Body of pancreas (tissue), 4 donors: ENCODE results near the gene PCYOX1L. TPM values are rescaled to one million over a fixed set of nuclear protein-coding genes. Genes with fewer than 3 reads are reported as not detected.
A peak's percentile ranks its signal among the peaks of the same experiment; 100 is the strongest.
"Not testable (repeated sequence)": the region's sequence is repeated elsewhere in the genome, so short reads cannot be mapped to it uniquely, and the experiment has no call there.

Experiments
- ATAC-seq: fragments of 150-250 bp; one replicate; pipeline ENCODE4 v1.9.1; 2016
- DNase-seq, 4 donors: peaks; one replicate each; pipeline ENCODE4 v3.0.0-alpha.2; 2019
- H3K27ac ChIP-seq, 4 donors: fragments of 200-600 bp; sonication (generic); 1 replicate in 3 of 4; 2 replicates in 1 of 4; pipeline versions ENCODE4 v1.5.1 to v1.6.1; 2016 to 2019; ENCODE audit warnings: mild to moderate bottlenecking in 1 of 4, mixed read lengths in 1 of 4, moderate library complexity in 1 of 4
- H3K27me3 ChIP-seq, 2 donors: fragments of 200-600 bp; sonication (generic); one replicate each; pipeline ENCODE4 v1.6.0; 2016; ENCODE audit warnings: mild to moderate bottlenecking in 1 of 2
- H3K36me3 ChIP-seq, 2 donors: fragments of 200-600 bp; sonication (generic); replicated peaks in 1 of 2; 2 replicates each; pipeline ENCODE4 v1.5.1; 2016; ENCODE audit warnings: low read depth in 2 of 2; ENCODE audit not compliant: insufficient read depth in 1 of 2
- H3K4me1 ChIP-seq: fragments of 200-600 bp; sonication (generic); one replicate; pipeline ENCODE4 v1.6.0; 2016
- H3K4me3 ChIP-seq, 2 donors: fragments of 200-600 bp; sonication (generic); 1 replicate in 1 of 2; 2 replicates in 1 of 2; pipeline ENCODE4 v1.5.1; 2016 to 2019
- H3K9me3 ChIP-seq, 3 donors: fragments of 200-600 bp; sonication (generic); 1 replicate in 2 of 3; 2 replicates in 1 of 3; pipeline ENCODE4 v1.5.1; 2016
- CTCF ChIP-seq, 7 experiments: fragments of 450-650 bp in 4 of 7; fragments of 200-600 bp in 3 of 7; sonication (generic) in 3 of 7; IDR thresholded peaks; one replicate each; pipeline ENCODE4 v1.5.1; 2016 to 2019; ENCODE audit warnings: antibody characterized with exemption in 7 of 7
- POLR2A ChIP-seq, 3 donors: fragments of 450-650 bp; IDR thresholded peaks; one replicate each; pipeline ENCODE4 v1.6.1; 2016; ENCODE audit warnings: antibody characterized with exemption in 3 of 3, mild to moderate bottlenecking in 2 of 3
- WGBS, 2 donors: methylation state at CpG; one replicate each; pipeline ENCODE4 v1.1.5; 2017; 5-methylcytosine and 5-hydroxymethylcytosine counted together
- intact Hi-C: fragments of 100-400 bp; cut with DNase I; formaldehyde crosslinking; loops from one replicate; pipeline ENCODE4 v1.15.1; 2023
- total RNA-seq, 2 donors: library from RNA; depleted of rRNA; stranded (reverse); fragments of >200 nt; gene quantifications; one replicate each; pipeline ENCODE4 v1.1.0, GENCODE V29; 2016

Gene PCYOX1L
- total RNA-seq, 2 donors from 2014 or later: 3.9 to 5.6 TPM

- no peak for TF ChIP-seq POLR2A (IDR thresholded peaks at IDR 0.05)
- TF ChIP-seq CTCF (IDR thresholded peaks at IDR 0.05): no peak
- ATAC-seq (no peak), DNase-seq (peak in 1 of 4 donors; percentile 14)
- WGBS, 2 donors: 82 to 83% methylated on average over 6 of the region's 6 CpGs
- no peaks in the 10 kb centered on the region for H3K4me1 ChIP-seq
- no peak overlapping the region for H3K4me3 ChIP-seq
- intact Hi-C loops: no loop called here
- no peak overlapping the region for H3K27ac ChIP-seq
- H3K9me3 ChIP-seq: no peaks in the 10 kb centered on the region
- no peaks in the 10 kb centered on the region for H3K27me3 ChIP-seq
- no peaks in the 10 kb centered on the region for H3K36me3 ChIP-seq
These were observed 39.7 kb downstream of the PCYOX1L start for GRCh38 chr5:149397530-149397929.

- intact Hi-C loops, H3K4me3 ChIP-seq, ATAC-seq, DNase-seq, H3K9me3 ChIP-seq, H3K4me1 ChIP-seq, H3K36me3 ChIP-seq, H3K27me3 ChIP-seq, H3K27ac ChIP-seq: not testable (repeated sequence)
- WGBS, 2 donors: 78 to 80% methylated on average over 6 to 7 of the region's 7 CpGs
These were observed 41.0 kb downstream of the PCYOX1L start for GRCh38 chr5:149398747-149399266.

GRCh38 chr5:149399775-149400174 is 41.9 kb downstream of the PCYOX1L start:
- TF ChIP-seq POLR2A (IDR thresholded peaks at IDR 0.05) (no peak), CTCF (IDR thresholded peaks at IDR 0.05) (no peak)
- no peaks in the 10 kb centered on the region for H3K27me3 ChIP-seq
- ATAC-seq (no peak), DNase-seq (no peak)
- H3K36me3 ChIP-seq: no peaks in the 10 kb centered on the region
- H3K27ac ChIP-seq: no peak overlapping the region
- H3K4me3 ChIP-seq: no peak overlapping the region
- no peaks in the 10 kb centered on the region for H3K9me3 ChIP-seq
- intact Hi-C loops: no loop called here
- H3K4me1 ChIP-seq: no peaks in the 10 kb centered on the region

- DNase-seq (no peak), ATAC-seq (no peak)
- Histone ChIP-seq H3K4me3 (no peak overlapping the region), H3K36me3 (no peaks in the 10 kb centered on the region), H3K9me3 (no peaks in the 10 kb centered on the region), H3K4me1 (no peaks in the 10 kb centered on the region), H3K27ac (no peak overlapping the region), H3K27me3 (no peaks in the 10 kb centered on the region)
- no peak for TF ChIP-seq POLR2A (IDR thresholded peaks at IDR 0.05)
- TF ChIP-seq CTCF (IDR thresholded peaks at IDR 0.05): no peak
- 60 to 63% methylated on average over 4 to 6 of the region's 6 CpGs for WGBS, 2 donors
- intact Hi-C loops: no loop called here
These were observed 42.5 kb downstream of the PCYOX1L start for GRCh38 chr5:149400304-149400703.

- 80 to 82% methylated on average over 2 of the region's 2 CpGs for WGBS, 2 donors
- no peak overlapping the region for H3K27ac ChIP-seq
- DNase-seq: no peak
- intact Hi-C loops: no loop called here
- H3K9me3 ChIP-seq: no peaks in the 10 kb centered on the region
- H3K4me3 ChIP-seq: no peak overlapping the region
- ATAC-seq: no peak
- H3K4me1 ChIP-seq: no peaks in the 10 kb centered on the region
- TF ChIP-seq CTCF (IDR thresholded peaks at IDR 0.05) (no peak), POLR2A (IDR thresholded peaks at IDR 0.05) (no peak)
- H3K36me3 ChIP-seq: no peaks in the 10 kb centered on the region
- no peaks in the 10 kb centered on the region for H3K27me3 ChIP-seq
These were observed 43.2 kb downstream of the PCYOX1L start for GRCh38 chr5:149401051-149401450.
